ENCODE results near the gene MYL5. TPM values are rescaled to one million over a fixed set of nuclear protein-coding genes. Genes with fewer than 3 reads are reported as not detected.
A peak's percentile ranks its signal among the peaks of the same experiment; 100 is the strongest.

MYL5 gene
- total RNA-seq, 1 donor from 2014 or later = 22.6 TPM

- Mint-ChIP-seq H3K27me3 (peaks cover 6% of the 10 kb centered on the region), H3K4me1 (ENCODE audit: low read depth) (peaks cover 8% of the 10 kb centered on the region), H3K4me3 (ENCODE audit: low read depth) (no peak overlapping the region), H3K27ac (no peak overlapping the region), H3K9me3 (ENCODE audit: low read depth) (no peaks in the 10 kb centered on the region), H3K36me3 (ENCODE audit: insufficient read depth) (no peaks in the 10 kb centered on the region)
- TF ChIP-seq CTCF (IDR thresholded peaks at IDR 0.05; ENCODE audit: unreplicated experiment) = no peak
- no peak for DNase-seq (ENCODE audit: low spot score, unreplicated experiment)
Observed at GRCh38 chr4:653080-653821, 21.1 kb upstream of the MYL5 start.

- Mint-ChIP-seq H3K36me3 (ENCODE audit: insufficient read depth) (no peaks in the 10 kb centered on the region), H3K9me3 (ENCODE audit: low read depth) (no peaks in the 10 kb centered on the region), H3K27ac (no peak overlapping the region), H3K4me1 (ENCODE audit: low read depth) (peaks cover 2% of the 10 kb centered on the region), H3K4me3 (ENCODE audit: low read depth) (no peak overlapping the region), H3K27me3 (peaks cover 6% of the 10 kb centered on the region)
- no peak for DNase-seq (ENCODE audit: low spot score, unreplicated experiment)
- TF ChIP-seq CTCF (IDR thresholded peaks at IDR 0.05; ENCODE audit: unreplicated experiment) = no peak
Observed at GRCh38 chr4:653831-654502, 20.4 kb upstream of the MYL5 start.

DNA sequence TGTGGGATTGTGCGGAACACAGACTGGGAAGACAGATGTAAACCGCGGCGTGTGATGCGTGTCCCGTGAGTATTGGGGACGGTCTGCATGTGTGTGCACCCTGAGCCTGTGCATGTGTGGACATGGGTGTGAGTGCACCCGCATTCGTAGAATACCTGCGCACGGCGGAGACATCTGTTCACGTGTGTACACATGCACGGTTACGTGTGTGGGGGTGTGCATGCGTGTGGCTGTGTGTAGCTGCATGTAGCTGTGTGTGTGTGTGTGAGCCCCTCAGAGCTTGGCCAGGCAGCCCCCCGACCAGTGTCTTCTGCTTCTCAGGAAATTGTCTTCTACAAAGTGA lies 19.9 kb upstream of the MYL5 start:
- no peak for DNase-seq (ENCODE audit: low spot score, unreplicated experiment)
- Mint-ChIP-seq H3K9me3 (ENCODE audit: low read depth) (no peaks in the 10 kb centered on the region), H3K4me3 (ENCODE audit: low read depth) (no peak overlapping the region), H3K27me3 (peaks cover 6% of the 10 kb centered on the region), H3K27ac (no peak overlapping the region), H3K4me1 (ENCODE audit: low read depth) (peaks cover 2% of the 10 kb centered on the region), H3K36me3 (ENCODE audit: insufficient read depth) (no peaks in the 10 kb centered on the region)
- no peak for TF ChIP-seq CTCF (IDR thresholded peaks at IDR 0.05; ENCODE audit: unreplicated experiment)

- Mint-ChIP-seq H3K4me1 (ENCODE audit: low read depth) (peaks cover 2% of the 10 kb centered on the region), H3K9me3 (ENCODE audit: low read depth) (no peaks in the 10 kb centered on the region), H3K27ac (no peak overlapping the region), H3K27me3 (peaks cover 6% of the 10 kb centered on the region), H3K4me3 (ENCODE audit: low read depth) (no peak overlapping the region), H3K36me3 (ENCODE audit: insufficient read depth) (peaks cover 2% of the 10 kb centered on the region)
- no peak for TF ChIP-seq CTCF (IDR thresholded peaks at IDR 0.05; ENCODE audit: unreplicated experiment)
- DNase-seq (ENCODE audit: low spot score, unreplicated experiment) = no peak
Observed at GRCh38 chr4:654871-655463, 19.4 kb upstream of the MYL5 start.

DNA sequence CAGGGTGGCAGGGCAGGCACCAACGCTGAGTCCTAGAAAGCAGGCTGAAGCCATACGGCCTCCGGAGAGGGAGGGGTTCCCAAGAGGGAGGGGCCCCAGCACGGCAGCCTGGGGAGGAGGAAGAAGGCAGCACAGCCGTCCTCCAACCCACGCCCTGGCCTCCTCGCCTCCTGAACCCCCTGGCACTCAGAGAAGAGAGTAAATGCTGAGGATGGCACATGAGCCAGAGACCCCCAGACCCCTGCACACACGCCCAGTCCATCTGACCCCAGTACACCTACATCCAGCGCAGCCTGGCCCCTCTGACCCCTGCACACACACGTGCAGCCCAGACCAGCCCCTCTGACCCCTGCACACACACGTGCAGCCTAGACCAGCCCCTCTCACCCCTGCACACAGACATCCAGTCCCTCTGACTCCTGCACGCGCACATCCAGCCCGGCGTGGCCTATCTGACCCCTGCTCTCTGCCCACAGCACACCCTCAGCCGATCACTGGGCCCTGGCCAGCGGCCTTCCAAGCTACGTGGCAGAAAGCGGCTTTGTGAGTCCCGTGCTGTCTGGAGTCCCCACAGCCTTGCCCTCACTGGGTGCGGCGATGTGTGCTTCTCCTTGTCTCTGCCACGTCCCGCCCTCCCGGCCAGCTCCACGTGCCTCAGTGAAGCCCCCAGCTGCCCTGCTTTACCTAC lies 18.7 kb upstream of the MYL5 start:
- H3K27me3 Mint-ChIP-seq = peaks cover 6% of the 10 kb centered on the region
- TF ChIP-seq CTCF (IDR thresholded peaks at IDR 0.05; ENCODE audit: unreplicated experiment) = no peak
- H3K27ac Mint-ChIP-seq = peak overlapping the region; percentile 33
- H3K4me1 Mint-ChIP-seq (ENCODE audit: low read depth) = peaks cover 2% of the 10 kb centered on the region
- no peaks in the 10 kb centered on the region for H3K9me3 Mint-ChIP-seq (ENCODE audit: low read depth)
- H3K36me3 Mint-ChIP-seq (ENCODE audit: insufficient read depth) = peaks cover 5% of the 10 kb centered on the region
- no peak overlapping the region for H3K4me3 Mint-ChIP-seq (ENCODE audit: low read depth)
- no peak for DNase-seq (ENCODE audit: low spot score, unreplicated experiment)

Measured in progenitor cell of endocrine pancreas (in vitro differentiated cells).